KOPT-K1 (cell line): ENCODE measurements around the gene AMPD3.

Experiments
- H3K27ac ChIP-seq: fragments of 200-600 bp; sonication (generic); 2 replicates; pipeline ENCODE4 v1.5.1; 2016; ENCODE audit warnings: antibody characterized with exemption, mild to moderate bottlenecking, low read depth, low read length; ENCODE audit not compliant: poor library complexity, severe bottlenecking
- H3K36me3 ChIP-seq: fragments of 200-600 bp; sonication (generic); 2 replicates; pipeline ENCODE4 v1.5.1; 2017; ENCODE audit warnings: antibody characterized with exemption, mild to moderate bottlenecking, low read length, moderate library complexity; ENCODE audit not compliant: insufficient read depth
- H3K9me3 ChIP-seq: fragments of 200-600 bp; sonication (generic); 2 replicates; pipeline ENCODE4 v1.5.1; 2017; ENCODE audit warnings: antibody characterized with exemption, low read length, mild to moderate bottlenecking; ENCODE audit not compliant: insufficient read depth, poor library complexity, severe bottlenecking

AMPD3 gene

DNA sequence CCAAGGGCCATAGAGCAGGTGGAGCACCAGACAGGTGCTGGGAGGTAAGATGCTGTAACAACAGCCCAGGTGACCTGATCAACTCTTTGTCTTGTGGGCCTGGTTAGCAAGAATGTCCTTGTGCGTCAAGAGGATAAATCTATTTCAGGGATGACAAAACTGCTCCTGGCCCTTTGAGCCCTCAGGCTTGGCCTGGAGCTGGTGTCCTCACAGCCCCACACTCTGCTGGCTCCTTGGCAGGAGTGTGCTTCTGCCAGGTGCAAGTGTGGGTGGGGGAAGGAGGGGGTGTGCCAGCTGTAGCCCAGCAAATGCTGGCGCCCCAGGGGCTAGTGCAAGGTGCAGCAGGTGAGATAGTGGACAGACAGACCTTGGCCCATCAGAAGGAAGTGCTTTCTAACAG lies 19.5 kb downstream of the AMPD3 start:
- Histone ChIP-seq H3K9me3 (no peaks in the 10 kb centered on the region), H3K27ac (no peak overlapping the region), H3K36me3 (peaks cover 61% of the 10 kb centered on the region)

DNA sequence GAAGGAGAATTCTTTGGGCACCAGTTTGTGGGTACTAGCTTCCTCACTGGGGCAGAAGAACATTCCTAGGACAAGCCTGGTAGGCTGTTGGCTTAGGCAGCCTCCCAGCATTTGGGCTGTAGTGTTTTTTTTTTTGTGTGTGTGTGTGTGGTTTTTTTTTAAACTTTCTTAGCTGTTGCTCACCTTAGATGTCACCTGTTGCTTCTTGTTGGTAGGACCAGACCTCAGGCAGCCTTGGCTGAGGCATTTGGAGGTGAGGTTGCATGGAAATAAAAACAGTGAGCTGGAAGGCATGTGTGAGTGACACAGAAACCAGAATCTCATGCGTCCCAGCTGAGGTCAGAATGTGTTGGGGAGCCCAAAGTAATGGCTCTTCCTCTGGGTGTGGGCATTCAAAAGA lies 21.3 kb downstream of the AMPD3 start:
- Histone ChIP-seq H3K36me3 (peaks cover 75% of the 10 kb centered on the region), H3K27ac (no peak overlapping the region), H3K9me3 (no peaks in the 10 kb centered on the region)

DNA sequence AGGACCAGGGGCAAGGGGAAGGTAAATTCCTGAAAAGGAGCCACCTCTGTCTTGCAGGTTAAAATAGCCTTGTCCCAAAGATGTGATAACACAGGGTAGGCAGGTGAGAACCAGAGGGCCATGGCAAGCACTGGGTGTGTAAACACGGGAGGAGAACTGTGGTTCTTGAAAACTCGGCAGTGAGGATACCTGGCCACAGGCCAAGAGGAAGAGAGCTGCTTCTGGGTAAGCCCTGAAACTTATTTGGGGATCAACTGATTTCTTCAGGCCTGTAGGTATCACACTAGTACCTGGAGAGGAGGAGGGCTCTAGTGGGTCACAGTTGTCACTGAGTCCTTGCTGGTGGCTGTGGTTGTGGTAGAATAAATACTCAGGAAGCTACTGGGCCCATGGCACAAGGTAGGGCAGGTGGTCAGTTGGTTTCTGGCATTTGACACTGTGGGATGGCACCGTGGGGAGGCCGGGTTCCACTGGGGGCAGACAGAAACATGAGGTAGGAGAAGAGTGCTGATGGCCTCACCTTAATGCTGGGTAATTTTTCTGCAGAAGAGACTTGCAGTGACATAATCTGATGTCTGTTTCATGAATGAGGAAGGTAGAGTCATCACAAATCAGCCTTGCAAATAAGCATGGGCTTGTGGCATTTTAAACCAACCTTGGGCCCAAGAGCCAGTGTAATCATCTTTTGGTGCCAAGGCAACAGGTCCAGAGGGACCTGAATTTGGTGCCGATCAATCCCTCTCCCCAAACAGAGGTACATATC lies 22.0 kb downstream of the AMPD3 start:
- no peaks in the 10 kb centered on the region for H3K9me3 ChIP-seq
- H3K27ac ChIP-seq, result no peak overlapping the region
- H3K36me3 ChIP-seq, result peaks cover 82% of the 10 kb centered on the region

DNA sequence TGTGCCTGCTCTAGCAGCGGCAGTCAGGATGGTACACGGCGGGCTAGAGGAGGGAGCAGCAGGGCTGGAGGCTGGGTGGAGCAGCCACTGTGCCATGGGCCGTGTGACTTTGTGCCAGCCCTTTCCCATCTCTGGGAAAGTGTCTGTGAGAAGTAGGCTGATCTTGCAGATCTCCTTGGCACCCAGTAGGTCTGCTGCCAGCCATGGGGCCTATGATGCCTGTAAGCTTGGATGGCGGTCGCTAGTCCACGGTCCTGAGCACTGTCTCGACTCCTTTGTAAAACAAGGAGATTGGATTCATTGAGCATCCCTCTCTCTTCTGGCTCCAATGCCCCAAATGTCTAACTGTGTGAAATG lies 22.6 kb downstream of the AMPD3 start:
- Histone ChIP-seq H3K27ac (no peak overlapping the region), H3K9me3 (no peaks in the 10 kb centered on the region), H3K36me3 (peaks cover 88% of the 10 kb centered on the region)

DNA sequence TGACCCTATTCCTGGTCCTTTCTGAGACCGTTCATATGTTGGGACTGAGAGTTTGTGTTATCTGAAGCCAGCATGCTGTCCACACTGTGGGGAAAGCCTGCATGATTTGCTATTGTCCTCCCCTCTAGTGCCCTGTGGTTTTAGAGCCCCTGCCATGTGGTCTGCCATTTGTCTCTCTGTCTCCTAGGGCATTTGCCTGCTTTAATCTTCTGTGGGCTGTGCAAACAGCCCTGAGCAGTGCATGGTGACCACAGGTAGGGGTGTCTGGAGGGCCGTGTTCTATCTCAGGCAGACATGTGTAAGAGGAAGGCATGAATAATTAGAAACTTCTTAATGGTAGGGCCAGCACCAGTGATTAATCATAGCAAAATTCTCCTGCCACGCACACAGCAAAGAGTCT lies 23.0 kb downstream of the AMPD3 start:
- Histone ChIP-seq H3K27ac (no peak overlapping the region), H3K9me3 (no peaks in the 10 kb centered on the region), H3K36me3 (peaks cover 92% of the 10 kb centered on the region)

DNA sequence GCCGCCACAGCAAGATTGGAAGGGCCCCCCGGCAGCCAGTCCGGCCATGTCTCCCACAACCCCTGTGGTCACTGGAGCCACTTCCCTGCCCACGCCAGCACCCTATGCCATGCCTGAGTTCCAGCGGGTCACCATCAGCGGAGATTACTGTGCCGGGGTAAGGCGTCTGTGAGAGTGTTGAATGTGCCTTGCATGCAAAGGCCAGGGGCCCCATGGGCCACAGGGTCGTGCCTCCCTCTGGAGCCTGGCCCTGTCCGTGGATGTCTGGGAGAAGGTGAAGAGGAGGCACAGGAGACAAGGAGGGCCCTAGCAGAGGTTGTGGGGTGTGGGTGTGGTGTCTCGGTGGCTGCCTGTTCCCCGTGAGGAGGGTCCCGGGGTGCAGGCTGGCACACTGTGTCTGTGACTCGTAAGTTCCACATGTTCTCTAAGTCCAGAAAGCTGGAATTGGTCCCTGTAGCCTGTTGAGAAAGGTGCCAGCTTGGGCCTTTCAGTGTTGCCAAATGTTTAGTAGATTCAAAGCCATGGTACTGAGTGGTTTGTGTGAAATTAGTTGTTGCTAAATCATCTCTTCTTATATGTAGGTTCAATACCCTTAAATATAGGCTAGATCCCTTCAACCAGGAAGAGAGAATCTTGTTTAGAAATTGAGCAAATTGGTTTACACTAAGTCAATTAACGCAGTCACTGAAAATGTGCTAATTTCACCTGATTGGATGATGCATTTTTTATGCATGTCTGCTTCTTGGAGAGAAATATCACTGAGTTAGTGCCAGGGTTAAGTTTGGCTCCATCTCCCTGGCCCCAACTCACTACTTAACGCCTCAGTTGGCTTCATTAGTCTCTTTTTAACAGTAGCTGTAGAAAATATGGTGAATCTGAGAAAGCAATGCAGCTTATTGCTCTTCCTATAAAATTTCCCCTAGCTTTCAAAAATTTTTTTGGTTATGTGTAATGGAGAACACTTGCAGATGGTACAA lies 23.8 kb downstream of the AMPD3 start:
- Histone ChIP-seq H3K9me3 (no peaks in the 10 kb centered on the region), H3K27ac (no peak overlapping the region), H3K36me3 (peaks cover 93% of the 10 kb centered on the region)

DNA sequence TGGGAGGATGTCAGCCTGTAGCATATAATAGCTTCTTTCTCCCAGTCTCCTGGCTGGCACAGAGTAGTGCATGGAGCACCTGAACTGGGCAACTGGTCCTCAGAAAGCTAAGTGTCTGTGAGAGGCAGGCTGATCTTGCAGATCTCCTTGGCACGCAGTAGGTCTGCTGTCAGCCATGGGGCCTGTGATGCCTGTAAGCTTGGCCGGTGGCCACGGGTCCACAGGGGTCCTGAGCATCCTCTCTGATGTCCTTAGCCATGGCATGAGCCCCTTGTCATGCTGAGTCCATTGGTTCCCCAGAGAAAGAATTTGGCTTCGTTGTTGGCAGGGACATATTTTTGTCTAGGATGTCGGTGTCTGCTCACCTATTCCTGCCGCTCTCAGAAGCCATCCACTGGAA lies 25.0 kb downstream of the AMPD3 start:
- Histone ChIP-seq H3K36me3 (peaks cover 93% of the 10 kb centered on the region), H3K9me3 (no peaks in the 10 kb centered on the region), H3K27ac (no peak overlapping the region)

DNA sequence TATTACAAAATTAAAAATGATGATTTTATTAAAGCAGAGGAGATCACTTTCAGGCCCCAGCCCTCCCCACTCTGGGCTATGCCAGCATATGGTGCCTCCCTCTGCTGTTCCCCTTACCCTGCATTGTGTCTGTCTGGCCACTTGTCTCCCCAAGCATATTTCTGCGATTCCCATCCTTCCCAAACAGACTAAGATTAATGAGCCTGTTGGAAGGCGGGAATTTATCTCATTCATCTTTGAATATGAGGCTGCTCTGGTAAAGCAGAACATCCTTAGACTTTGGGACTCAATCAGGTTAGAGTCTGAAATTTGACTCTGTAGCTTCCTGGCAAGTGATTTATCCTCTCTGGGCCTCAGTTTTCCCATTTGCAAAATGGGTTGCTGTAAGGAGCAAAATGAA lies 25.7 kb downstream of the AMPD3 start:
- H3K36me3 ChIP-seq, result peaks cover 94% of the 10 kb centered on the region
- H3K9me3 ChIP-seq, result no peaks in the 10 kb centered on the region
- H3K27ac ChIP-seq, result no peak overlapping the region

DNA sequence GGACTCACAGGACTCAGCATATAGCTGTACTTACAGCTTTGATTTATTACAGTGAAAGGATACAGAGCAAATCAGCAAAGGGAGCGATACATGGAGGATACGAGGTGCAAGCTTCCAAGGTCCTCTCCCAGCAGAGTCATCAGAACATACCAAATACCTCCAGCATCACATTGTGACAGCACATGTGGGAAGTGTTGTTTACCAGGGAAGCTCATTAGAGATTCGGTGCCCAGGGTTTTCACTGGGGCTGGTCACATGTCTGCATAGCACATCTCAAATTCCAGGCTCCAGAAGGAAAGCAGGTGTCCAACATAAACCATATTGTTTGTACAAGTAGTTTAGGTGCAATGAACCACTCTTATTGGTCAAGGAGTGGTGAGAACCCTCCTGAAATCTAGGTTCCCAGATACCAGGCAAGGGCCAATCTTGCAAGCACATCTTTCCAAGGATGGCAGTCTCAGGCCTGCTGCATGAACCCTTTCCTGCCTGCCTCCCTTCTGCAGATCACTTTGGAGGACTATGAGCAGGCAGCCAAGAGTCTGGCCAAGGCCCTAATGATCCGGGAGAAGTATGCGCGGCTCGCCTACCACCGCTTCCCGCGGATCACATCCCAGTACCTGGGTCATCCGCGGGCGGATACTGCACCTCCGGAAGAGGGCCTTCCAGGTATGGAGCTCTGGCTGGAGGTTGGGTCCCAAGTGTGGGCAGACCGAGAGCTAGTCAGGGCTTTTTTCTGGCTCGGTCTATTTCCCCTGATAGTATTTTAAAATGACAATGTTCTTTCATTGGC lies 26.7 kb downstream of the AMPD3 start:
- peaks cover 94% of the 10 kb centered on the region for H3K36me3 ChIP-seq

DNA sequence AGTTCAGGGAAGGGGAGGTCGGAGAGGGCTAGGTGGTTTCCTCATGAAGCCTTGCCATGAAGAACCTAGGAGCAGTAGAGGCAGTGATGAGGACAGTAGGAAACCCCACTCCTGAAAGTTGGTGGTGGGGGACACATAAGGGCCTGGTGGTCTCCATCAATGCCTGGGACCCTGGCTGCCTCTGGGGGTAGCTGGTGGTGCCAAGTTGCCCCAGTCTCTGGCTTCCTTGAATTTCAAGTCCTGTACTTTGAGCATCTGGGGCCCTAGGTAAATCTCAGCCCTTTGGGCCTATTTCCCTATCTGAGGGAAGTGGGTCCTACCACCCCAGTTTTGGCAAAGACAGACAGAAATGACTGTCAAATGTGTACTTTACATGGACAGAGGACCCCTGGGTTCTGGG lies 28.1 kb downstream of the AMPD3 start:
- H3K36me3 ChIP-seq, result peaks cover 93% of the 10 kb centered on the region

More for the DNA sequence above, 26.7 kb downstream of the AMPD3 start:
- no peak overlapping the region for H3K27ac ChIP-seq
- no peaks in the 10 kb centered on the region for H3K9me3 ChIP-seq

DNA sequence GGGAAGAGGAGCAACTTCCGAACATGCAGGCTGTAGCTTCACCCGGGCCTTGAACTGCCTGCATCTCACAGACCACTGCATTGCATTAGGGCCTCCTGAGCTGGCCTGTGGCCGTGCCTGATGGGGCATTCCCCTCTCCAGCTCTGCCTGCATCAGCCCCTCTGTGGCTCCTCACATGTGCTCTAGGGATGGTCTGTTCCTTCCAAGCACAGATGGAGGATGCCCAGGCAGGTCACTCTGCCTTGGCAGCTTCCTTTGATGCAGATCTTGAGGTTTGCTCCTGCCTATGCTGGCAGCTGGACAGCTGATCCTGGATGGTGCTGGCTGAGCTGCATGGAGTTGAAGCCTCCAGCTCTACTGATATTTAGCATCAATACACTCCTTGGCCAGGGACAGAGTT lies 28.5 kb downstream of the AMPD3 start:
- H3K36me3 ChIP-seq, result peaks cover 93% of the 10 kb centered on the region
- H3K27ac ChIP-seq, result no peak overlapping the region
- no peaks in the 10 kb centered on the region for H3K9me3 ChIP-seq

More for the DNA sequence above, 28.1 kb downstream of the AMPD3 start:
- H3K27ac ChIP-seq, result no peak overlapping the region
- no peaks in the 10 kb centered on the region for H3K9me3 ChIP-seq

DNA sequence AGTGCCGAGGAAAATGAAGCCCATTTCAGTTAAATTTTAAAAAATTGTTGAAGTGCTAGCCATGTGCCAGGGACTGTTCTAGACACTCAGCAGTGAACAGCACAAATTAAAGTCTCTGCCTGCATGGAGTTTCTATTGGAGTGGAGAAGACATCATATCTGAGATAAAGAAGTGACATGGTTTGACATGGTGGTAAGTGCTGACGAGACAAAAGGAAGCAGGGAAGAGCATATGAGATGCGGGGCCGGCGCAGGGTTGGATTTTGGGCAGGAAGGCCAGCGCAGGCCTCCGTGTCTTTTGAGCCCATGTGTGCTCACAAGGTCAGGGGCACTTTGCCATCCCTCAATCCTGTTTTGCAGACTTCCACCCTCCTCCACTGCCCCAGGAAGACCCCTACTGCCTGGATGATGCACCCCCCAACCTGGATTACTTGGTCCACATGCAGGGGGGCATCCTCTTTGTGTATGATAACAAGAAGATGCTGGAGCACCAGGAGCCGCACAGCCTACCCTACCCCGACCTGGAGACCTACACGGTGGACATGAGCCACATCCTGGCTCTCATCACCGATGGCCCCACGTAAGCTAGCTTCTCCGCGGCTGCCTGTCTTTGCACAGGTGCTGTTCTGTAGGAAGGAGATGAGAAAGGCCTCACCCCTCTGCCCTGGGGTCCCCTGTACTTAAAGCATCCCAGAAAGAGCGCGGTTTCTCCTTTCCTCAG lies 29.6 kb downstream of the AMPD3 start:
- H3K36me3 ChIP-seq, result peaks cover 94% of the 10 kb centered on the region
- no peak overlapping the region for H3K27ac ChIP-seq
- no peaks in the 10 kb centered on the region for H3K9me3 ChIP-seq

DNA sequence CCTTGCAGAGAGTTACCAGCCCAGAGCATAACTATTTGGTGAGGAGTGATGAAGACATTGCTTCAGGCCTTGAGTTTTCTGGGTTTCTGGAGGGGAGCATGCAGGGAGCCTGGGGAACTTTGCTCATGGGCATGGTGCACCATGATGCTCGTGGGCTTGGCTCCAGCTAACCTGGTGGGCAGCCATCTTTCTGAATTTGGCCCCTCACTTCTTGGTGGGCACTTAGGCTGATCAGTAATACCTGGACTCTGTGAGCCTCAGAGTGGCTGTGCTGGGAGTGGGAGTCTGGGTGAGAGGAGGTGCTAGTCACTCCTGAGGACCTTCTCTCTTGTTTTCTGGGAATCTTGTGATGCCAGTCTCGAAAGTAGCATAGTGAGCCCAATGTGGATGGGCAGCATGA lies 30.6 kb downstream of the AMPD3 start:
- Histone ChIP-seq H3K27ac (no peak overlapping the region), H3K9me3 (no peaks in the 10 kb centered on the region), H3K36me3 (peaks cover 97% of the 10 kb centered on the region)

DNA sequence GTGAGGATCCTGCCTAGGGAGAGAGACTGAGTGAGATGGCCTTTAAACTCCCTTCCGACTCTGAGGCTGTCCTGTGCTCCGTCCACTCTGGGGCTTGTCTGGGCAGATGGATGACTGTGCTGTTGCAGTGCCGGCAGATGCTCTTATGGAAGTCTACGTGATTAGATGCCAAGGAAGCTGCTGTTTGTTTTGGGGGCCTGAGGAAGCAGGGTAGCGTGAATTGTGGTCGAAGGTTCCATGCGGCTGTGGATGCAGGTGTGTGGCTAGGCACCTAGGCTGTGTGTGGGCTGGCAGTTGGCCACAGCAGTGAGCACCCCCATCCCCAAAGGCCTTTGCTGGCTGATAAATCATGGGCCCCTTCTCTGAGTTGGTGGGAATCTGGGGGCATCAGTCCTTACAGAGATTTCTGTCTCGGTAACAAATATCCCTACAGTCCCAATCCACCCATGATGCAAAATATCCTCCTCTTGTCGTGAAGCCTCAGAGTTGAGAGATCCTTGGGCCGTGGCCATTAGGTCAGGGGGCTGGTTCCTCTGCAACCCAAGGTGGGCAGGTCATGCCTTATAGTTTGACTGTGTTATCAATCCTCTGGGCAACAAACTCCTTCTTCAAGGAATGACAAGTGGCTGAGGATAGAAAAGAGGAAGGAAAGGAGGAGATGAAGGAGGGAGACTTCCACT lies 31.2 kb downstream of the AMPD3 start:
- Histone ChIP-seq H3K27ac (no peak overlapping the region), H3K9me3 (no peaks in the 10 kb centered on the region), H3K36me3 (peaks cover 95% of the 10 kb centered on the region)
